HepG2 (cell line): ENCODE data around the gene CDIP1. TPM values are rescaled to one million over a fixed set of nuclear protein-coding genes. Genes with fewer than 3 reads are reported as not detected.

Experiments used
- ATAC-seq: fragments of 200-7000 bp; cut with Tn5 transposase; 3 replicates; pipeline ENCODE4 v1.9.1; 2020; ENCODE audit warnings: mild to moderate bottlenecking, moderate library complexity
- BruUV-seq: library from RNA; stranded (reverse); fragments of 400-500 nt; replicated peaks from 2 replicates; lab custom pipeline; 2021; lab: Mats Ljungman, UMichigan
- CTCF ChIA-PET: fragments of 300-600 bp; formaldehyde crosslinking; extraction: SDS; loops from one replicate; lab custom pipeline; 2021; ENCODE audit warnings: low total read pairs, inconsistent platforms, low intra/inter-chr PET ratio; lab: Yijun Ruan, JAX
- POLR2A ChIA-PET: fragments of 350-600 bp; sonication (Branson Sonifier 250); formaldehyde crosslinking; loops from one replicate; lab custom pipeline; 2020; ENCODE audit warnings: antibody characterized with exemption, inconsistent platforms; lab: Yijun Ruan, JAX
- DNase-seq: peaks from one replicate; pipeline ENCODE4 v3.0.0-alpha.2; 2015; ENCODE audit warnings: low spot score
- FAIRE-seq: peaks from 3 replicates; lab custom pipeline; 2011; peaks lifted over from hg19 to GRCh38; lab: Jason Lieb, UNC
- H2AFZ ChIP-seq: one replicate; pipeline ENCODE4 v1.6.1; 2011; ENCODE audit warnings: low read length, inconsistent platforms
- H3K27ac ChIP-seq: fragments of 300-600 bp; 3 replicates; pipeline ENCODE4 v1.8.0; 2011; ENCODE audit warnings: mixed run types, mild to moderate bottlenecking, mixed read lengths, low read length, inconsistent platforms; ENCODE audit not compliant: insufficient read depth; ENCODE audit errors: extremely low read length
- H3K27me3 ChIP-seq, 2 experiments: fragments of 200-600 bp in 1 of 2; 2 replicates in 1 of 2; 3 replicates in 1 of 2; pipeline versions ENCODE4 v1.6.0 to v1.8.0; 2011; ENCODE audit warnings: low read length in 2 of 2, mild to moderate bottlenecking in 2 of 2, moderate library complexity in 2 of 2, inconsistent platforms in 1 of 2; ENCODE audit not compliant: insufficient read depth in 2 of 2, control insufficient read depth in 1 of 2
- H3K36me3 ChIP-seq, 2 experiments: fragments of 200-600 bp in 1 of 2; replicated peaks in 1 of 2; 2 replicates in 1 of 2; 3 replicates in 1 of 2; pipeline versions ENCODE4 v1.5.1 to v1.8.0; 2011; ENCODE audit warnings: low read length in 2 of 2, inconsistent platforms in 1 of 2; ENCODE audit not compliant: insufficient read depth in 2 of 2, control insufficient read depth in 1 of 2
- H3K4me1 ChIP-seq: 2 replicates; pipeline ENCODE4 v1.5.1; 2012; ENCODE audit warnings: low read length, inconsistent platforms; ENCODE audit not compliant: insufficient read depth
- H3K4me2 ChIP-seq: 2 replicates; pipeline ENCODE4 v1.6.0; 2011; ENCODE audit warnings: low read depth, low read length, inconsistent platforms
- H3K4me3 ChIP-seq, 3 experiments: fragments of 200-600 bp in 1 of 3; sonication (generic), shearing (Covaris generic) in 1 of 3; replicated peaks in 1 of 3; 2 replicates each; pipeline ENCODE4 v1.5.1; 2011 to 2016; ENCODE audit warnings: low read length in 3 of 3, inconsistent platforms in 2 of 3, low read depth in 2 of 3, mild to moderate bottlenecking in 2 of 3, control low read depth in 1 of 3, mixed read lengths in 1 of 3; ENCODE audit not compliant: insufficient read depth in 1 of 3
- H3K79me2 ChIP-seq: one replicate; pipeline ENCODE4 v1.6.1; 2011; ENCODE audit warnings: low read length, inconsistent platforms; ENCODE audit not compliant: insufficient read depth
- H3K9ac ChIP-seq: 2 replicates; pipeline ENCODE4 v1.6.0; 2011; ENCODE audit warnings: mild to moderate bottlenecking, low read depth, low read length, inconsistent platforms; ENCODE audit not compliant: insufficient read depth
- H3K9me3 ChIP-seq: 2 replicates; pipeline ENCODE4 v1.5.1; 2012; ENCODE audit warnings: mild to moderate bottlenecking, low read length
- H4K20me1 ChIP-seq: 2 replicates; pipeline ENCODE4 v1.6.0; 2011; ENCODE audit warnings: inconsistent platforms, mild to moderate bottlenecking, low read length, moderate library complexity; ENCODE audit not compliant: insufficient read depth
- MTA3 ChIP-seq: sonication (generic); formaldehyde crosslinking; IDR thresholded peaks from 2 replicates; pipeline ENCODE4 v1.4.0; 2020; ENCODE audit warnings: missing genetic modification reagents
- SMAD3 ChIP-seq: sonication (generic); formaldehyde crosslinking; IDR thresholded peaks from 2 replicates; pipeline ENCODE4 v1.4.0; 2020; ENCODE audit warnings: missing genetic modification reagents
- ZNF264 ChIP-seq: sonication (generic); formaldehyde crosslinking; IDR thresholded peaks from 2 replicates; pipeline ENCODE4 v1.4.0; 2020; ENCODE audit warnings: missing genetic modification reagents
- WGBS: methylation state at CpG from one replicate; pipeline ENCODE4 v1.1.6; 2017; ENCODE audit warnings: low lambda C conversion rate; 5-methylcytosine and 5-hydroxymethylcytosine counted together
- in situ Hi-C: cut with HindIII; loops from 2 replicates; pipeline ENCODE4 v1.10.0; 2017; ENCODE audit warnings: low pct_unique_long_range_greater_than_20kb; ENCODE audit not compliant: extremely low pct_ligation_motif_present
- intact Hi-C: fragments of 100-400 bp; cut with micrococcal nuclease; formaldehyde crosslinking; loops from one replicate; pipeline ENCODE4 v1.10.0; 2022; ENCODE audit not compliant: unreplicated experiment
- polyA plus RNA-seq, 8 experiments: library from polyadenylated mRNA; depleted of rRNA in 3 of 8; stranded (reverse) in 7 of 8; unstranded in 1 of 8; fragments of >200 nt; fragmentation: Illumina TruSeq in 4 of 8; extraction: Trizol in 4 of 8; gene quantifications; 2 replicates each; pipeline versions ENCODE4 v1.2.1 to v1.2.3, GENCODE V29; 2011 to 2016; ENCODE audit warnings: low read depth in 4 of 8, missing spikeins in 1 of 8, mixed read lengths in 1 of 8; ENCODE audit not compliant: insufficient read depth in 1 of 8
- total RNA-seq, 5 experiments: library from RNA; depleted of rRNA; stranded (reverse); fragments of >200 nt; fragmentation: Illumina TruSeq; extraction: Trizol; gene quantifications; 2 replicates each; pipeline ENCODE4 v1.2.3, GENCODE V29; 2016; ENCODE audit warnings: low read depth in 1 of 5
- TF ChIP-seq, protein P1 (sequence below): sonication (generic); formaldehyde crosslinking; IDR thresholded peaks from 2 replicates; pipeline ENCODE4 v1.5.0; 2020; ENCODE audit warnings: missing genetic modification reagents
- TF ChIP-seq, protein P2 (sequence below), 2 experiments: fragments of 450-650 bp in 1 of 2; sonication (generic) in 1 of 2; formaldehyde crosslinking; IDR thresholded peaks; 2 replicates each; pipeline versions ENCODE4 v1.5.0 to v1.8.0; 2020 to 2022; ENCODE audit warnings: mild to moderate bottlenecking in 1 of 2, missing genetic modification reagents in 1 of 2

The CDIP1 gene
- total and polyA plus RNA-seq, 2 of the 13 experiments (the other 11 are each of a cell fraction or from before 2014, with no cell fraction given), result 31.2 to 56.7 TPM

DNA sequence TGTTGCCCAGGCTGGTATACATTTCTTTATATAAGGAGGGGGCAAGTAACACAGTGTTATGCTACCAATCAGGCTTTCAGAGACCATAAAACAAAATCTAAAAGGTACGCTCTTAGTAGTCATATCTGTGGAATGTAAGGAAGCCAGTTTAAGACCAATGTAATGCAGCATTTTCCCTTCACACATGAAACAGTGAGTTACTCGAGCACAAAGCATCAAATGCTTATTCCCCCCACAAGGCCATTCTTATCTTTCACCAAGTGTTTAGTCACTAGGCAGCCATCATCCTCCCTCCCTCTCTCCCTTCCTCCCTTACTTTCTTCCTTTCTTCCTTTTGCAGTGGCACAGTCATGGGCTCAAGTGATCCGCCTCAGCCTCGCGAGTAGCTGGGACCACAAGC is 49.5 kb downstream of the CDIP1 start (continued):
- TF ChIP-seq, protein P1, sequence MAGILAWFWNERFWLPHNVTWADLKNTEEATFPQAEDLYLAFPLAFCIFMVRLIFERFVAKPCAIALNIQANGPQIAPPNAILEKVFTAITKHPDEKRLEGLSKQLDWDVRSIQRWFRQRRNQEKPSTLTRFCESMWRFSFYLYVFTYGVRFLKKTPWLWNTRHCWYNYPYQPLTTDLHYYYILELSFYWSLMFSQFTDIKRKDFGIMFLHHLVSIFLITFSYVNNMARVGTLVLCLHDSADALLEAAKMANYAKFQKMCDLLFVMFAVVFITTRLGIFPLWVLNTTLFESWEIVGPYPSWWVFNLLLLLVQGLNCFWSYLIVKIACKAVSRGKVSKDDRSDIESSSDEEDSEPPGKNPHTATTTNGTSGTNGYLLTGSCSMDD (CRISPR knock-in tag), result no peak
- TF ChIP-seq, protein P2, sequence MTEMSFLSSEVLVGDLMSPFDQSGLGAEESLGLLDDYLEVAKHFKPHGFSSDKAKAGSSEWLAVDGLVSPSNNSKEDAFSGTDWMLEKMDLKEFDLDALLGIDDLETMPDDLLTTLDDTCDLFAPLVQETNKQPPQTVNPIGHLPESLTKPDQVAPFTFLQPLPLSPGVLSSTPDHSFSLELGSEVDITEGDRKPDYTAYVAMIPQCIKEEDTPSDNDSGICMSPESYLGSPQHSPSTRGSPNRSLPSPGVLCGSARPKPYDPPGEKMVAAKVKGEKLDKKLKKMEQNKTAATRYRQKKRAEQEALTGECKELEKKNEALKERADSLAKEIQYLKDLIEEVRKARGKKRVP (CRISPR knock-in tag; IDR thresholded peaks at IDR 0.05), result no peak
- TF ChIP-seq MTA3 (CRISPR knock-in tag), result no peak

DNA sequence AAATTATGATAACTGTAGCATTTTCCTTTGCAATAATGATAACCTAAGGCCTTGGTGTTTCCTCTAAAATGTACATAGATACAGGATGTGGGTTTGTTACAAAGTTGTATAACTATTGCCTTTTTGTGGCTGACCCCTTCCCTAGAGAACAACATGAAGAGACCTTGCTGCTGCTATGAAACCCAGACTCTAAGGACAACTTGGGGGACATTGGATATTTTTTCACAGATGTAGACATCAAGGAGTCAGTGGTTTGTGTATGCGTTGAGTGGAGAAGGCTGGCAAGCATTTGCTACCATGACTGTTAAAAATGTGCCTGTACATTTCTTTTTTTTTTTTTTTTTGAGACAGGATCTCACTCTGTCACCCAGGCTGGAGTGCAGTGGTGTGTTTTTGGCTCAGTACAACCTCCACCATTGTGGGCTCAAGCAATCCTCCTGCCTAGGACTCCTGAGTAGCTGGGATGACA is 50.0 kb downstream of the CDIP1 start:
- CTCF ChIA-PET, result no interaction called here
- no peak for TF ChIP-seq ZNF264 (CRISPR knock-in tag)
- TF ChIP-seq SMAD3 (CRISPR knock-in tag), result no peak
- TF ChIP-seq, all 625 proteins: peak for 0
- ATAC-seq, result no peak
- H3K27me3 ChIP-seq, result no peaks in the 10 kb centered on the region
- H3K27ac ChIP-seq, result no peak overlapping the region
- peaks cover 3 to 18% of the 10 kb centered on the region in 2 experiments; a peak in 4 of 5 replicates for H3K36me3 ChIP-seq
- FAIRE-seq, result no peak
- no peak overlapping the region for H3K4me3 ChIP-seq
- H3K4me1 ChIP-seq, result peaks cover 20% of the 10 kb centered on the region
- peaks cover 15% of the 10 kb centered on the region for H3K79me2 ChIP-seq
- no peak for DNase-seq
- H3K9me3 ChIP-seq, result no peaks in the 10 kb centered on the region
- in situ Hi-C loops (no loop called here), intact Hi-C loops (no loop called here)
- H4K20me1 ChIP-seq, result no peaks in the 10 kb centered on the region
- POLR2A ChIA-PET, result interaction anchor here (0.6 to 1.0 kb wide), 2 partner anchors 12 to 13 kb away, joined by 4 to 5 read pairs; partner anchors contain the start of gene HMOX2
- no peak overlapping the region for H3K4me2 ChIP-seq
- no peak overlapping the region for H2AFZ ChIP-seq
- no peak overlapping the region for H3K9ac ChIP-seq
- no TSS peak for BruUV-seq
- 80% methylated on average over 1 of the region's 1 CpG for WGBS
